GM19372 (cell line): ENCODE results near the gene KRT82.
"Not testable (repeated sequence)": the region's sequence is repeated elsewhere in the genome, so short reads cannot be mapped to it uniquely, and the experiment has no call there.

ENCODE experiments used
- ATAC-seq: cut with Tn5 transposase; IDR thresholded peaks from one replicate; pipeline ENCODE4 v1.9.1; 2021; ENCODE audit warnings: mild to moderate bottlenecking, low read depth, moderate library complexity; ENCODE audit not compliant: unreplicated experiment

The KRT82 gene

DNA sequence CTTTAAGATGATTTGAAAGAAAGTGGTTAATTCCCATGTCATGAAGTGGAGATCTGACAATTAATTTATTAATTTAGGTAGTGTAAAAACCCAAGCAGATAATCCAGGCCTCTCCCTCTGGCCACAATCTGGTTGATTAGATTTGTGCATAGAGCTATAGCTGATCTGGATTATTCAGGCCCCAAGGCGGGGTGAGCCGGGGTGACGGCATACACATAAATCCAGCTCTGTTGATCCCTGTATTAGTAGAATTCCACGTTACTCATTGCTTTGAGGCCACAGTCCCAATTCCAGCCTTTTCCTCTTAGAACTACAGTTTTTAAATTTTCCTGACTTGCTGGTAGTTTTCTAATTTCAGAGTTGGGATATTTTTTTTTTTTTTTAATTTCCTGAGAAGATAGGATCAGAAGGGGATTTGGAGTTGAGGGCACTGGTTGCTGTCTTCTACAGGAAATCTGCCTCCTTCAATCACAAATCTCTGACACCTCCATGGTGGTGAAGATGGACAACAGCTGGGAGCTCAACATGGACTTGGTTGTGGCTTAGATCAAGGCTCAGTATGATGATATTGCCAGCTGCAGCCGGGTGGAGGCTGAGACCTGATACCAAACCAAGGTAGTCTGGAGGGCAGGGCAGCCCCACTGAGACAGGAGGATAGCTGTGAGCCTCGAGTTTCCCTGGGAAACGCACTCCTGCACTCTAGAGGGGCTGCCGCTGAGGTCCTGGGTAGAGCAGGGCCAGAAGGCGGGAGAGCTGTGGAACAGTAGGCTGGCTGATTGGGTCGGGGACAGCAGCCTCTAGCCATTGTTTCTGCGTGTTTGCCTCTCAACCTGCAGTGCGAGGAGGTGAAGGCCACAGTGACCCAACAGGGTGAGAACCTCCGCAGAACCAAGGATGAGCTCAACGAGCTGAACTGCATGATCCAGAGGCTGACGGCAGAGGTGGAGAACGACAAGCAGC lies 58.3 kb downstream of the KRT82 start:
- ATAC-seq = no peak

DNA sequence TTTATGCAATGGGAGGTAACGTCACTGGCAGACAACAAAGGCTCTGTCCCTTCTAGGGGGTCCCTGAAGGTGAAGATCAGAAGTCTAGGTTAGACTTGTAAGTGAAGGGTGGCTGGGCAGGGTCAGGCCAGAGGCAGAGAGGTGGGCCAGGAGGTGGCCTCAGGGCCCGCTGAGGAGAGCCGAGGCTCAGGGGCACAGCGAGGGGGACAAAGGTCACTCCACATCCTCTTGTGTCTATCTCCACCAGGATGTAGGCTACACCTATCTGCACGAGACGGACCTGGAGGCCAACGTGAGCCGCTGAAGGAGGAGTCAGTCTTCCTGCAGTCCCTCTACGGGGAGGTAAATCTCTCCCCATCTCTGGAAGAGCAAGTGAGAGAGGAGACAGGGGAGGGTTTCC lies 59.1 kb downstream of the KRT82 start:
- ATAC-seq = no peak

DNA sequence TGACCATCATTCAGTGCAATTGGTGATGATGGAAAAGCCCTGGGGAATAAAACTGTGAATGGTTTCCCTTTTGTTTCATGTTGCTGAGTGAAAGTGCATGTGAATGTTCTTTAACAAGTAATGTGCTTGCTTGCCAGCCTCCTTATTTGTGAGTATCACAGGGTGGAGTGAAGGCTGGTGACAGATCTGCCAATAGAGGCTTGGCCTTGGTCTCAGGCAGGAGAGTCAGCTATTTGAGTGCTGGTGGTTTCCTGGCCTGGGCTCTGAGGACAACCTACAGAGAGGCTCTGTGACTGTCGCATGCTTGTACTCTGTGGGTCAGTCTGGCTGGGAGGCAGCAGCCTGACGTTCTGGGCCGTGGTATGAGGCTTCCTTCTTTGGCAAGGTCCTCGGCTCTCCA lies 59.5 kb downstream of the KRT82 start:
- no peak for ATAC-seq

DNA sequence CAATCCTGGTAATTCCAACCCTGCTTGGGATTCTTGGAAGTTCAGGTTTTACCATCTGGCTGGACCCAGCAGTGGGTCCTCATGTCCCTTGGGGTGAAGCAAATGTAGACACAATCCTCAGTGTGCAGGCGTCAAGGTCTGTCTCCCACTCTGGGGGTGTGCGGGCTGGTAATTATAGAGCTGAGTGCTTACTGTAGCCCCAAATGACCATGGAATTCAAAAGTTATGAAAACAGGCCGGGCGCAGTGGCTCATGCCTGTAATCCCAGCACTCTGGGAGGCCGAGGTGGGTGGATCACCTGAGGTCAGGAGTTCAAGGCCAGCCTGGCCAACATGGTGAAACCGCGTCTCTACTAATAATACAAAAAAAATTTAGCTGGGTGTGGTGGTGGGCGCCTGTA lies 61.1 kb downstream of the KRT82 start:
- not testable (repeated sequence) for ATAC-seq

DNA sequence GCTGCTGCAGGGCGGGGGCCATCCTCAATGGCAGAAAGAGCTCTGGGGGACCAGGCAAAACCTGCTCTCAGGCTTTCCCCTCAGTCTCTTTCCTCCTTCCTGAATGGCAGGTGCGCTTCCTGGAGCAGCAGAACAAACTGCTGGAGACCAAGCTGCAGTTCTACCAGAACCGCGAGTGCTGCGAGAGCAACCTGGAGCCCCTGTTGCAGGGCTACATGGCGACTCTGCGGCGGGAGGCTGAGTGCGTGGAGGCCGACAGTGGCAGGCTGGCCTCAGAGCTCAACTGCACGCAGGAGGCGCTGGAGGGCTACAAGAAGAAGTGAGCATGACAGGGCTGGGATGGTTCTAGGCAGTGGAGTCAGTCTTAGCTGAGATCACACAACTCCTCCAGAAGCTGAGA lies 62.0 kb downstream of the KRT82 start:
- ATAC-seq = no peak
